ENCODE measurements around the gene GABRP. TPM values are rescaled to one million over a fixed set of nuclear protein-coding genes. Genes with fewer than 3 reads are reported as not detected.
"Not testable (repeated sequence)": the region's sequence is repeated elsewhere in the genome, so short reads cannot be mapped to it uniquely, and the experiment has no call there.

The GABRP gene
- total RNA-seq, 4 donors from 2014 or later = 3.0 to 40.8 (median 19.3) TPM

DNA sequence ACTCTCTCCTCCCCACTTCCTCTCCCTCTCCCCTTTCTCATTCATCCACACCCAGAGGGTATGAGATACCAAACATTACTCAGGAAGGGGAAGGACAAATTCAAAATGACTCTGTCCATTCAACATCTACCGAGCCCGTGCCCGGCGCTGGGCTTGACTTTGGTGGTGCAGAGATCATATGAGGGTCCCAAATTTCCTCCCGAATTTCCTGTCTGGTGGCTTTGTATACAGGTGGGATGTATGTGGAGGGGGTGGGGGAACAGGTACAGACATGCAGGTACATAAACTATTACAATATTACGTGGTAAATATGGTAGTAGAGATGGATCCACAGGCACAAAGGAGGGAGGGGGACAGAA is 21.8 kb upstream of the GABRP start:
- intact Hi-C loops (cut with DNase I; ENCODE audit: low total_unique reads) = no loop called here

DNA sequence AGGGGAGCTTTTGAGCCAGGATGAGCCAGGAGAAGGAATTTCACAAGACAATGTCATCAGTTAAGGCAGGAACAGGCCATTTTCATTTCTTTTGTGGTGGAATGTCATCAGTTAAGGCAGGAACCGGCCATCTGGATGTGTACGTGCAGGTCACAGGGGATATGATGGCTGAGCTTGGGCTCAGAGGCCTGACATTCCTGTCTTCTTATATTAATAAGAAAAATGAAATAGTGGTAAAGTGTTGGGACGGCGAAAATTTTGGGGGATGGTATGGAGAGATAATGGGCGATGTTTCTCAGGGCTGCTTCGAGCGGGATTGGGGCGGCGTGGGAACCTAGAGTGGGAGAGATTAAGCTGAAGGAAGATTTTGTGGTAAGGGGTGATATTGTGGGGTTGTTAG is 21.2 kb upstream of the GABRP start:
- H3K4me3 ChIP-seq (ENCODE audit: low read depth, poor library complexity, severe bottlenecking); intact Hi-C loops (cut with DNase I; ENCODE audit: low total_unique reads); DNase-seq (ENCODE audit: low spot score in 2 of 2): not testable (repeated sequence)
- 94 to 95% methylated on average over 9 of the region's 9 CpGs for WGBS, 2 donors

More for the DNA sequence above, 21.8 kb upstream of the GABRP start:
- 69 to 72% methylated on average over 6 of the region's 6 CpGs for WGBS, 2 donors
- no peak for DNase-seq (ENCODE audit: low spot score in 2 of 2)
- no peak overlapping the region for H3K4me3 ChIP-seq (ENCODE audit: low read depth, poor library complexity, severe bottlenecking)
- TF ChIP-seq, protein P1, sequence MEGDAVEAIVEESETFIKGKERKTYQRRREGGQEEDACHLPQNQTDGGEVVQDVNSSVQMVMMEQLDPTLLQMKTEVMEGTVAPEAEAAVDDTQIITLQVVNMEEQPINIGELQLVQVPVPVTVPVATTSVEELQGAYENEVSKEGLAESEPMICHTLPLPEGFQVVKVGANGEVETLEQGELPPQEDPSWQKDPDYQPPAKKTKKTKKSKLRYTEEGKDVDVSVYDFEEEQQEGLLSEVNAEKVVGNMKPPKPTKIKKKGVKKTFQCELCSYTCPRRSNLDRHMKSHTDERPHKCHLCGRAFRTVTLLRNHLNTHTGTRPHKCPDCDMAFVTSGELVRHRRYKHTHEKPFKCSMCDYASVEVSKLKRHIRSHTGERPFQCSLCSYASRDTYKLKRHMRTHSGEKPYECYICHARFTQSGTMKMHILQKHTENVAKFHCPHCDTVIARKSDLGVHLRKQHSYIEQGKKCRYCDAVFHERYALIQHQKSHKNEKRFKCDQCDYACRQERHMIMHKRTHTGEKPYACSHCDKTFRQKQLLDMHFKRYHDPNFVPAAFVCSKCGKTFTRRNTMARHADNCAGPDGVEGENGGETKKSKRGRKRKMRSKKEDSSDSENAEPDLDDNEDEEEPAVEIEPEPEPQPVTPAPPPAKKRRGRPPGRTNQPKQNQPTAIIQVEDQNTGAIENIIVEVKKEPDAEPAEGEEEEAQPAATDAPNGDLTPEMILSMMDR (IDR thresholded peaks at IDR 0.05) = no peak
- no peak for TF ChIP-seq POLR2A (IDR thresholded peaks at IDR 0.05)

DNA sequence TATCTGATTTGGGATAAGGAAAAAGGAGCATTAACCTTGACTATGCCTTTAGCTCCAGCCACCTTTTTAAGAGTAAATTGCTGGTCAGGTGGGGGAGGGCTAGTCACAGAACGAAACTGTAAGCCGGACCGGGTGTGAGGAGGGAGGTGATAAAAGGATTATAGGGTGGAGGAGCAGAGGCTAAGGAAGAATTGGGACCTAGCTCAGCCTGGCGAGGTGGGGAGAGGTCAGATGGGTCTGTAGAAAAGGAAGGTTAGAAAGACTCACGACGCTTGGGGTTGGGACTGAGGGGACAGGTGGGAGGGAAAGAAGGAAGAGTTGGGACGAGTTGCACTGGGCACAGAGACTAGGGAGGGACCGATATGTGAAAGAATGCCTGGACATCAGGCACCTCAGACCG is 17.7 kb upstream of the GABRP start:
- H3K4me3 ChIP-seq (ENCODE audit: low read depth, poor library complexity, severe bottlenecking); intact Hi-C loops (cut with DNase I; ENCODE audit: low total_unique reads); DNase-seq (ENCODE audit: low spot score in 2 of 2): not testable (repeated sequence)
- 79 to 87% methylated on average over 9 of the region's 9 CpGs for WGBS, 2 donors

DNA sequence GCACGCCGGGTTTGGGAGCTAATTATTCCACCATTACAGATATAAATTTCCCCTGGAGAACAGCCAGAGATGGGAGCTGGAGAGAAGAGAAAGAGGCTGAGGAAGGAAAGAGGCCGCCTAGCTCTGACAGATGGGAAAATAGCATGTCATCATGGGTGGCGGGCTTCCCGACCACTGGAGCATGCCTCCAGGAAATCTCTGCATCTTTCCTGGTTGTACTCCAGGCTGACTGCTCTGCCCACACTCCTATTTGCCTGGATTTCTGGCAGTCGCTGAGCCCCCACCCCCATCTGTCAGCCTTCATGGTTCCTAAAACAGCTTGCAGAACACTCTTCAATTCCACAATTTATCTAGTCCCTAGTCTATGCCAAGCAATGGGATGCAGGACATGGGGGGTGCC is 14.3 kb upstream of the GABRP start:
- TF ChIP-seq POLR2A (IDR thresholded peaks at IDR 0.05) = no peak
- TF ChIP-seq, protein P1 (IDR thresholded peaks at IDR 0.05) = no peak
- intact Hi-C loops (cut with DNase I; ENCODE audit: low total_unique reads) = no loop called here
- DNase-seq (ENCODE audit: low spot score in 2 of 2) = no peak
- WGBS, 2 donors = 15 to 31% methylated on average over 6 of the region's 6 CpGs
- H3K4me3 ChIP-seq (ENCODE audit: low read depth, poor library complexity, severe bottlenecking) = no peak overlapping the region

DNA sequence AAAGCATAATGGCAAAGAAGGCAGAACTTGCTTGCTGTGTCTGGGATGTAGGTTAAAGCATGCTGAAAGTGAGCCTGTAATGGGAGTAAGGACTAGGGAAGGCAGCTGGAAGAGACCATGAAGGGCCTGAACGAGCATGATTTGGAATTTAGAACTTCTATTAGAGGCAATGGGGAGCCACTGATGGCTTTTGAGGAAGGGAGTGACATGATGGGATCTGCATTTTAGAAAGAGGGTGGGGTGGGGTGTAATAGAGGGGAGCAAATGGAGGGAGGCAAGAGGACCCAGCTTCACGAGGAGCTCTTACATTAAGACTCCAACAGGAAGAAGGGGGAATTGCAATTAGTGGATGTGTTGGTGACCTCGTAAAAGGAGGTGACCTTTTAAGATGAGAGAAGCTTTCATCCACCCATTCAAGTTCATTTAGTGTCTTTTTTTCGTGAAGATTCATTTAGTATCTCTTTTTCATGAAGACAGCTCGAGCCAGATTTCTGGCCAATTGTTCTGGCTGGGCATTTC is 13.6 kb upstream of the GABRP start:
- no peak overlapping the region for H3K4me3 ChIP-seq (ENCODE audit: low read depth, poor library complexity, severe bottlenecking)
- TF ChIP-seq, protein P1 (IDR thresholded peaks at IDR 0.05) = no peak
- no peak for TF ChIP-seq POLR2A (IDR thresholded peaks at IDR 0.05)
- no peak for DNase-seq (ENCODE audit: low spot score in 2 of 2)
- 77 to 78% methylated on average over 5 of the region's 5 CpGs for WGBS, 2 donors
- intact Hi-C loops (cut with DNase I; ENCODE audit: low total_unique reads) = no loop called here

DNA sequence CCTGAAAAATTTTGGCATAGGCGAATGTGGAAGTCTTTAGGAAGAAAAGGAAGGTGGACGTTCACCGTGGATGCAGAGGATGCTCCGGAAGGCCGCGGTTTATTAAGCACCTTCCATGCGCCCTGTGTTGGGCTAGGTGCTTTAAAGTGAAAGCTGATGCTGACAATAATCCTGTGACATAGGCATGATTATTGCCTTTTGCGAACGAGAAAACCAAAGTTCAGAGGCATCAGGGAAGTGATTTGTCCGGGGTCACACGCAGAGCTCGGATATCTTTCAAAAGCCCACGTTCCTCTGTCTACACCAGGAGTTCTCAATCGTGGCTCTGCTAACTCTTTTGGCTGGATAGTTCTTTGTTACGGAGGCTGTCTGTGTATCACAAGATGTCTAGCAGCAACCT is 12.0 kb upstream of the GABRP start:
- H3K4me3 ChIP-seq (ENCODE audit: low read depth, poor library complexity, severe bottlenecking) = no peak overlapping the region
- WGBS, 2 donors = 90 to 91% methylated on average over 15 of the region's 15 CpGs
- no peak for TF ChIP-seq POLR2A (IDR thresholded peaks at IDR 0.05)
- TF ChIP-seq, protein P1 (IDR thresholded peaks at IDR 0.05) = no peak
- no peak for DNase-seq (ENCODE audit: low spot score in 2 of 2)
- intact Hi-C loops (cut with DNase I; ENCODE audit: low total_unique reads) = no loop called here
